Cardiac fibroblast (primary cell): ENCODE results near the gene THSD4.

Experiments
- DNase-seq, 2 donors: peaks; one replicate each; pipeline versions ENCODE4 v3.0.0 to v3.0.0-alpha.2; 2010; ENCODE audit warnings: low read depth in 2 of 2
- H3K4me3 ChIP-seq, 2 donors: replicated peaks in 1 of 2; 1 replicate in 1 of 2; 2 replicates in 1 of 2; pipeline ENCODE4 v1.5.1; 2011; ENCODE audit warnings: low read depth in 2 of 2, low read length in 2 of 2, mild to moderate bottlenecking in 2 of 2, moderate library complexity in 1 of 2
- CTCF ChIP-seq: IDR thresholded peaks from one replicate; pipeline ENCODE4 v1.5.1; 2011; ENCODE audit warnings: low read depth, mild to moderate bottlenecking, low read length, inconsistent platforms

Gene THSD4

GRCh38 chr15:71812966-71813722, 697.9 kb downstream of the THSD4 start:
- no peak for DNase-seq
- TF ChIP-seq CTCF, result no peak
- H3K4me3 ChIP-seq, result no peak overlapping the region

- H3K4me3 ChIP-seq, result no peak overlapping the region
- no peak for DNase-seq
- no peak for TF ChIP-seq CTCF
Observed at GRCh38 chr15:71813723-71814470, 698.6 kb downstream of the THSD4 start.

GRCh38 chr15:71815301-71815700, 700.0 kb downstream of the THSD4 start:
- no peak for DNase-seq
- no peak overlapping the region for H3K4me3 ChIP-seq
- TF ChIP-seq CTCF, result no peak

GRCh38 chr15:71817351-71817750, 702.1 kb downstream of the THSD4 start:
- no peak for TF ChIP-seq CTCF
- no peak for DNase-seq
- no peak overlapping the region for H3K4me3 ChIP-seq

GRCh38 chr15:71820127-71820526, 704.9 kb downstream of the THSD4 start:
- TF ChIP-seq CTCF, result no peak
- DNase-seq, result no peak
- no peak overlapping the region for H3K4me3 ChIP-seq

- H3K4me3 ChIP-seq, result no peak overlapping the region
- no peak for TF ChIP-seq CTCF
- no peak for DNase-seq
Observed at GRCh38 chr15:71821547-71822129, 706.4 kb downstream of the THSD4 start.
